ENCODE measurements around the gene TCF21. TPM values are rescaled to one million over a fixed set of nuclear protein-coding genes. Genes with fewer than 3 reads are reported as not detected.

TCF21 gene
- total RNA-seq, 4 donors from 2014 or later = 0.24 to 0.41 (median 0.26) TPM; not detected in 1

- DNase-seq (no peak), ATAC-seq (no peak)
- H3K27me3 ChIP-seq = peaks cover 0 to 24% (median 0%) of the 10 kb centered on the region in 3 donors
- in situ Hi-C loops (cut with MboI; ENCODE audit: low sequenced_read_pairs in 4 of 4) (no loop called here), intact Hi-C loops (cut with DNase I; ENCODE audit: low total_unique reads) (no loop called here)
- no peak for TF ChIP-seq POLR2A (IDR thresholded peaks at IDR 0.05)
- no peak for TF ChIP-seq CTCF (IDR thresholded peaks at IDR 0.05 in 4 of 5, conservative IDR thresholded peaks at IDR 0.05 in 1 of 5)
- no peak overlapping the region for H3K27ac ChIP-seq
- no peaks in the 10 kb centered on the region for H3K36me3 ChIP-seq
- no peaks in the 10 kb centered on the region for H3K4me1 ChIP-seq
- no peak overlapping the region for H3K4me3 ChIP-seq
- no peaks in the 10 kb centered on the region for H3K9me3 ChIP-seq
These were observed 34.3 kb upstream of the TCF21 start for GRCh38 chr6:133854364-133855275.

- ATAC-seq (no peak), DNase-seq (no peak)
- no peaks in the 10 kb centered on the region for H3K9me3 ChIP-seq
- no peaks in the 10 kb centered on the region for H3K36me3 ChIP-seq
- in situ Hi-C loops (cut with MboI; ENCODE audit: low sequenced_read_pairs in 4 of 4) (no loop called here), intact Hi-C loops (cut with DNase I; ENCODE audit: low total_unique reads) (no loop called here)
- no peak overlapping the region for H3K27ac ChIP-seq
- no peak overlapping the region for H3K4me3 ChIP-seq
- no peak for TF ChIP-seq POLR2A (IDR thresholded peaks at IDR 0.05)
- no peak for TF ChIP-seq CTCF (IDR thresholded peaks at IDR 0.05 in 4 of 5, conservative IDR thresholded peaks at IDR 0.05 in 1 of 5)
- no peaks in the 10 kb centered on the region for H3K4me1 ChIP-seq
- H3K27me3 ChIP-seq = peaks cover 0 to 24% (median 0%) of the 10 kb centered on the region in 3 donors
These were observed 33.5 kb upstream of the TCF21 start for GRCh38 chr6:133855276-133855990.

- TF ChIP-seq CTCF (IDR thresholded peaks at IDR 0.05 in 4 of 5, conservative IDR thresholded peaks at IDR 0.05 in 1 of 5) = no peak
- TF ChIP-seq POLR2A (IDR thresholded peaks at IDR 0.05) = no peak
- in situ Hi-C loops (cut with MboI; ENCODE audit: low sequenced_read_pairs in 4 of 4) (no loop called here), intact Hi-C loops (cut with DNase I; ENCODE audit: low total_unique reads) (no loop called here)
- Histone ChIP-seq H3K27ac (no peak overlapping the region), H3K36me3 (no peaks in the 10 kb centered on the region), H3K9me3 (no peaks in the 10 kb centered on the region), H3K27me3 (peaks cover 0 to 24% (median 0%) of the 10 kb centered on the region in 3 donors), H3K4me1 (no peaks in the 10 kb centered on the region), H3K4me3 (no peak overlapping the region)
- ATAC-seq (no peak), DNase-seq (no peak)
These were observed 32.9 kb upstream of the TCF21 start for GRCh38 chr6:133855991-133856370.

- TF ChIP-seq CTCF (IDR thresholded peaks at IDR 0.05 in 4 of 5, conservative IDR thresholded peaks at IDR 0.05 in 1 of 5) = no peak
- no peak for TF ChIP-seq POLR2A (IDR thresholded peaks at IDR 0.05)
- no peaks in the 10 kb centered on the region for H3K4me1 ChIP-seq
- in situ Hi-C loops (cut with MboI; ENCODE audit: low sequenced_read_pairs in 4 of 4) (no loop called here), intact Hi-C loops (cut with DNase I; ENCODE audit: low total_unique reads) (no loop called here)
- ATAC-seq (no peak), DNase-seq (no peak)
- H3K36me3 ChIP-seq = no peaks in the 10 kb centered on the region
- H3K4me3 ChIP-seq = no peak overlapping the region
- no peaks in the 10 kb centered on the region for H3K9me3 ChIP-seq
- no peak overlapping the region for H3K27ac ChIP-seq
- peaks cover 0 to 24% (median 0%) of the 10 kb centered on the region in 3 donors for H3K27me3 ChIP-seq
These were observed 32.0 kb upstream of the TCF21 start for GRCh38 chr6:133856911-133857310.

Measured in gastrocnemius medialis (tissue), 4 donors.